K562 (cell line): ENCODE measurements around the gene KCTD13. TPM values are rescaled to one million over a fixed set of nuclear protein-coding genes. Genes with fewer than 3 reads are reported as not detected.

Experiments used
- CHCHD3 ChIP-seq: fragments of 250-450 bp; sonication (Bioruptor Pico); IDR thresholded peaks from 2 replicates; pipeline ENCODE4 v2.1.2; 2022; ENCODE audit warnings: mild to moderate bottlenecking
- GTF2F1 ChIP-seq: IDR thresholded peaks from 2 replicates; pipeline ENCODE4 v1.6.1; 2011; ENCODE audit warnings: low read depth, low read length, improper control_type of control experiment
- KLF6 ChIP-seq: fragments of 250-450 bp; sonication (Bioruptor Pico); IDR thresholded peaks from 2 replicates; pipeline ENCODE4 v1.4.0; 2020; ENCODE audit warnings: mild to moderate bottlenecking, moderate library complexity, borderline replicate concordance
- NEUROD1 ChIP-seq: fragments of 150-350 bp; IDR thresholded peaks from 2 replicates; pipeline ENCODE4 v1.6.1; 2014; ENCODE audit warnings: borderline replicate concordance, low read length, low read depth; ENCODE audit not compliant: partially characterized antibody
- PURB ChIP-seq: sonication (generic); formaldehyde crosslinking; IDR thresholded peaks from 2 replicates; pipeline ENCODE4 v1.9.0; 2021; ENCODE audit warnings: low read depth, mild to moderate bottlenecking, missing genetic modification reagents
- SMAD1 ChIP-seq: fragments of 150-350 bp; IDR thresholded peaks from 2 replicates; pipeline ENCODE4 v1.6.1; 2014; ENCODE audit warnings: low read length, low read depth; ENCODE audit not compliant: partially characterized antibody
- ZBTB12 ChIP-seq: fragments of 250-450 bp; sonication (Bioruptor Pico); IDR thresholded peaks from 2 replicates; pipeline ENCODE4 v1.4.0; 2020
- ZFPM2 ChIP-seq: fragments of 250-450 bp; sonication (Bioruptor Pico); IDR thresholded peaks from 2 replicates; pipeline ENCODE4 v1.5.1; 2022; ENCODE audit warnings: mild to moderate bottlenecking
- ZHX1 ChIP-seq: fragments of 150-350 bp; conservative IDR thresholded peaks from 2 replicates; pipeline ENCODE4 v1.6.1; 2014; ENCODE audit warnings: low read length
- ZNF695 ChIP-seq: fragments of 450-650 bp; formaldehyde crosslinking; IDR thresholded peaks from 2 replicates; pipeline ENCODE4 v1.4.0; 2020; ENCODE audit warnings: mild to moderate bottlenecking, moderate library complexity
- ZNF699 ChIP-seq: fragments of 250-450 bp; sonication (Bioruptor Pico); IDR thresholded peaks from 2 replicates; pipeline ENCODE4 v1.8.0; 2021; ENCODE audit warnings: mild to moderate bottlenecking, moderate library complexity; ENCODE audit not compliant: insufficient replicate concordance
- polyA plus RNA-seq, 8 experiments: library from polyadenylated mRNA; depleted of rRNA in 4 of 8; stranded (reverse) in 5 of 8; unstranded in 3 of 8; fragments of >200 nt; fragmentation: Nextera tagmentation in 2 of 8; fragmentation: Illumina TruSeq in 1 of 8; extraction: Ambion mirVana in 2 of 8; extraction: Trizol in 1 of 8; gene quantifications; 2 replicates each; pipeline versions ENCODE4 v1.2.1 to v1.2.3, GENCODE V29; 2011 to 2014; ENCODE audit warnings: inconsistent platforms in 1 of 8, missing spikeins in 1 of 8
- total RNA-seq, 7 experiments: library from RNA; depleted of rRNA in 6 of 7; stranded (reverse); fragments of >200 nt in 6 of 7; fragmentation: Illumina TruSeq in 2 of 7; extraction: Trizol in 2 of 7; gene quantifications; 2 replicates each; pipeline versions ENCODE4 v1.2.1 to v1.2.3, GENCODE V29; 2011 to 2021; ENCODE audit warnings: low replicate concordance in 1 of 7
- TF ChIP-seq, protein P1 (sequence below): sonication (generic); formaldehyde crosslinking; IDR thresholded peaks from 2 replicates; pipeline ENCODE4 v1.8.1; 2023; ENCODE audit warnings: mild to moderate bottlenecking, missing genetic modification reagents
- TF ChIP-seq, protein P2 (sequence below): fragments of 200-800 bp; sonication (Bioruptor generic); IDR thresholded peaks from 2 replicates; pipeline ENCODE4 v1.6.1; 2016; ENCODE audit warnings: missing genetic modification characterization, missing compliant biosample characterization
- TF ChIP-seq, protein P3 (sequence below): fragments of 250-450 bp; sonication (Bioruptor Pico); IDR thresholded peaks from 2 replicates; pipeline ENCODE4 v1.5.1; 2021; ENCODE audit warnings: mild to moderate bottlenecking

KCTD13 gene
- total and polyA plus RNA-seq, 9 of the 15 experiments (the other 6 are each of a cell fraction or from before 2014, with no cell fraction given) = 1.0 to 20.6 (median 9.8) TPM

DNA sequence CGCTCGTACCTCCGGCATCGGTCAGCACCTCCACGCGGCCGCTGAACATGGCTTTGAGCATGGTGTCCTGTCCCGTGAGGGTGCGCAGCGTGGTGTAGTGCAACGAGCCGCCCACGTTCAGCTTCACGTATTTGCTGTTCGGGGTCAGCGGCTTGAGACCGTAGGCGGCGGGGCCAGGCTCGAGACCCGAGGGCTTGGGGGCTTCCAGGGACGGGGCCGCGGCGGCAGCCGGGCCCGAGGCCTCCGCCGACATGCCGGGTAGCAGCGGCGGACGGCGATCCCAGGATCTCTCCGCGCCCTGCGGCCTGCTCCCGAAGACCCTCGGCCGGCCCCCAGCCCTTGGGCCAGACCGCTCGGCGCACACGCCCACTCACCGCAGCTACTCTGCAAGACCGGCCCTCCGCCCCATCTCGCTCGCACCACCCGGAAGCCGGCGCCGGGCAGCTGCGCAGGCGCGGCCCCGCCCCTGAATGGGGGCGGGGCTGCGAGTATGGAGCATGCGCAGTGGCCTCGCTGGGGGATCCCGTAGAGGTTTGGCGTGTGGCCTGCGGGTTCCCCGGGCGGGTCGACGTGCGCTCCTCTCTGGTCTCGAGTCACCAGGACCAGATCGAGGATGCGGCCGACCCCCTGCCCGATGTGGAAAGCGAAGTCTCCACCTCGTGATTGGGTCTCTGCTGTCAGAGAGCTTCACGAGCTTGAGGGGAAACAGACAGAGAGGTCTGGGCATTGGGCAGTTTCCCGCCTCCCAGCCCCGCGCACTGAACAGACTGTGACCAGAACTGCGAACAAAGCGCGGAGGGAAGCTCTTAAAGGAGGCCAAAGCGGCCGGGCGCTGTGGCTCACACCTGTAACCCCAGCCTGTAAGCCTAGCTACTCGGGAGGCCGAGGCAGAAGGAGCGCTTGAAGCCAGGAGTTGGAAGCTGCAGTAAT lies at the start of gene KCTD13 (continued):
- TF ChIP-seq ZHX1 (no peak), ZNF695 (CRISPR knock-in tag) (no peak), GTF2F1 (no peak), NEUROD1 (peak; percentile 8), ZFPM2 (CRISPR knock-in tag) (no peak), SMAD1 (peak; percentile 18), CHCHD3 (CRISPR knock-in tag) (no peak), ZNF699 (no peak), PURB (CRISPR knock-in tag) (no peak), ZBTB12 (CRISPR knock-in tag) (no peak), KLF6 (no peak)
- TF ChIP-seq, protein P1, sequence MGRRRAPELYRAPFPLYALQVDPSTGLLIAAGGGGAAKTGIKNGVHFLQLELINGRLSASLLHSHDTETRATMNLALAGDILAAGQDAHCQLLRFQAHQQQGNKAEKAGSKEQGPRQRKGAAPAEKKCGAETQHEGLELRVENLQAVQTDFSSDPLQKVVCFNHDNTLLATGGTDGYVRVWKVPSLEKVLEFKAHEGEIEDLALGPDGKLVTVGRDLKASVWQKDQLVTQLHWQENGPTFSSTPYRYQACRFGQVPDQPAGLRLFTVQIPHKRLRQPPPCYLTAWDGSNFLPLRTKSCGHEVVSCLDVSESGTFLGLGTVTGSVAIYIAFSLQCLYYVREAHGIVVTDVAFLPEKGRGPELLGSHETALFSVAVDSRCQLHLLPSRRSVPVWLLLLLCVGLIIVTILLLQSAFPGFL (CRISPR knock-in tag) = no peak
- TF ChIP-seq, protein P2, sequence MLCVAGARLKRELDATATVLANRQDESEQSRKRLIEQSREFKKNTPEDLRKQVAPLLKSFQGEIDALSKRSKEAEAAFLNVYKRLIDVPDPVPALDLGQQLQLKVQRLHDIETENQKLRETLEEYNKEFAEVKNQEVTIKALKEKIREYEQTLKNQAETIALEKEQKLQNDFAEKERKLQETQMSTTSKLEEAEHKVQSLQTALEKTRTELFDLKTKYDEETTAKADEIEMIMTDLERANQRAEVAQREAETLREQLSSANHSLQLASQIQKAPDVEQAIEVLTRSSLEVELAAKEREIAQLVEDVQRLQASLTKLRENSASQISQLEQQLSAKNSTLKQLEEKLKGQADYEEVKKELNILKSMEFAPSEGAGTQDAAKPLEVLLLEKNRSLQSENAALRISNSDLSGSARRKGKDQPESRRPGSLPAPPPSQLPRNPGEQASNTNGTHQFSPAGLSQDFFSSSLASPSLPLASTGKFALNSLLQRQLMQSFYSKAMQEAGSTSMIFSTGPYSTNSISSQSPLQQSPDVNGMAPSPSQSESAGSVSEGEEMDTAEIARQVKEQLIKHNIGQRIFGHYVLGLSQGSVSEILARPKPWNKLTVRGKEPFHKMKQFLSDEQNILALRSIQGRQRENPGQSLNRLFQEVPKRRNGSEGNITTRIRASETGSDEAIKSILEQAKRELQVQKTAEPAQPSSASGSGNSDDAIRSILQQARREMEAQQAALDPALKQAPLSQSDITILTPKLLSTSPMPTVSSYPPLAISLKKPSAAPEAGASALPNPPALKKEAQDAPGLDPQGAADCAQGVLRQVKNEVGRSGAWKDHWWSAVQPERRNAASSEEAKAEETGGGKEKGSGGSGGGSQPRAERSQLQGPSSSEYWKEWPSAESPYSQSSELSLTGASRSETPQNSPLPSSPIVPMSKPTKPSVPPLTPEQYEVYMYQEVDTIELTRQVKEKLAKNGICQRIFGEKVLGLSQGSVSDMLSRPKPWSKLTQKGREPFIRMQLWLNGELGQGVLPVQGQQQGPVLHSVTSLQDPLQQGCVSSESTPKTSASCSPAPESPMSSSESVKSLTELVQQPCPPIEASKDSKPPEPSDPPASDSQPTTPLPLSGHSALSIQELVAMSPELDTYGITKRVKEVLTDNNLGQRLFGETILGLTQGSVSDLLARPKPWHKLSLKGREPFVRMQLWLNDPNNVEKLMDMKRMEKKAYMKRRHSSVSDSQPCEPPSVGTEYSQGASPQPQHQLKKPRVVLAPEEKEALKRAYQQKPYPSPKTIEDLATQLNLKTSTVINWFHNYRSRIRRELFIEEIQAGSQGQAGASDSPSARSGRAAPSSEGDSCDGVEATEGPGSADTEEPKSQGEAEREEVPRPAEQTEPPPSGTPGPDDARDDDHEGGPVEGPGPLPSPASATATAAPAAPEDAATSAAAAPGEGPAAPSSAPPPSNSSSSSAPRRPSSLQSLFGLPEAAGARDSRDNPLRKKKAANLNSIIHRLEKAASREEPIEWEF (CRISPR knock-in tag) = no peak
- TF ChIP-seq, protein P3, sequence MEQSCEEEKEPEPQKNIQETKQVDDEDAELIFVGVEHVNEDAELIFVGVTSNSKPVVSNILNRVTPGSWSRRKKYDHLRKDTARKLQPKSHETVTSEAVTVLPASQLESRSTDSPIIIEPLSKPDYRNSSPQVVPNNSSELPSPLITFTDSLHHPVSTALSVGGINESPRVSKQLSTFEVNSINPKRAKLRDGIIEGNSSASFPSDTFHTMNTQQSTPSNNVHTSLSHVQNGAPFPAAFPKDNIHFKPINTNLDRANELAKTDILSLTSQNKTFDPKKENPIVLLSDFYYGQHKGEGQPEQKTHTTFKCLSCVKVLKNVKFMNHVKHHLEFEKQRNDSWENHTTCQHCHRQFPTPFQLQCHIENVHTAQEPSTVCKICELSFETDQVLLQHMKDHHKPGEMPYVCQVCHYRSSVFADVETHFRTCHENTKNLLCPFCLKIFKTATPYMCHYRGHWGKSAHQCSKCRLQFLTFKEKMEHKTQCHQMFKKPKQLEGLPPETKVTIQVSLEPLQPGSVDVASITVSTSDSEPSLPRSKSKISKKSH = no peak
